ENCODE data around the gene FHL3.

The FHL3 gene

DNA sequence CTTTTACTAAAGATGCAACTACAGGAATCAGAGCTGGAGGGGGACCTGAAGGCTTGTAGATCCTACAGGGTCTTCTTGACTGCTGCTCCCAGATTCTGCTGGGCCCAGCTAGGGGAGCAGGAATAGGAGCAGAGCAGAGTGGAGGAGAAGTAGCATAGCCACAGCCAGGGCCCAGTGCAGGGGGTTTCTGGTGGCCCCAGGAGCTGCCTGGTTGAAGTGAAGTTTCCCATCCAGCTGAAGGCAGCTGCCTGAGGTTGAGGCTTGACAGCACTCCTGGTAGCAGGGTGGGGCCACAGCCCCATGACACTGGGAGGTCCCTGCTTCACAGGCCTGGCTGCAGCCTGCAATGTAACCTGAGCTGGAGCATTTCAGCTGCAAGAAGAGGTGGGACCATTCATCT is 56.5 kb downstream of the FHL3 start:
- H3K27ac ChIP-seq, result no peak overlapping the region
- TF ChIP-seq, protein P1, sequence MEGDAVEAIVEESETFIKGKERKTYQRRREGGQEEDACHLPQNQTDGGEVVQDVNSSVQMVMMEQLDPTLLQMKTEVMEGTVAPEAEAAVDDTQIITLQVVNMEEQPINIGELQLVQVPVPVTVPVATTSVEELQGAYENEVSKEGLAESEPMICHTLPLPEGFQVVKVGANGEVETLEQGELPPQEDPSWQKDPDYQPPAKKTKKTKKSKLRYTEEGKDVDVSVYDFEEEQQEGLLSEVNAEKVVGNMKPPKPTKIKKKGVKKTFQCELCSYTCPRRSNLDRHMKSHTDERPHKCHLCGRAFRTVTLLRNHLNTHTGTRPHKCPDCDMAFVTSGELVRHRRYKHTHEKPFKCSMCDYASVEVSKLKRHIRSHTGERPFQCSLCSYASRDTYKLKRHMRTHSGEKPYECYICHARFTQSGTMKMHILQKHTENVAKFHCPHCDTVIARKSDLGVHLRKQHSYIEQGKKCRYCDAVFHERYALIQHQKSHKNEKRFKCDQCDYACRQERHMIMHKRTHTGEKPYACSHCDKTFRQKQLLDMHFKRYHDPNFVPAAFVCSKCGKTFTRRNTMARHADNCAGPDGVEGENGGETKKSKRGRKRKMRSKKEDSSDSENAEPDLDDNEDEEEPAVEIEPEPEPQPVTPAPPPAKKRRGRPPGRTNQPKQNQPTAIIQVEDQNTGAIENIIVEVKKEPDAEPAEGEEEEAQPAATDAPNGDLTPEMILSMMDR (conservative IDR thresholded peaks at IDR 0.05), result no peak

DNA sequence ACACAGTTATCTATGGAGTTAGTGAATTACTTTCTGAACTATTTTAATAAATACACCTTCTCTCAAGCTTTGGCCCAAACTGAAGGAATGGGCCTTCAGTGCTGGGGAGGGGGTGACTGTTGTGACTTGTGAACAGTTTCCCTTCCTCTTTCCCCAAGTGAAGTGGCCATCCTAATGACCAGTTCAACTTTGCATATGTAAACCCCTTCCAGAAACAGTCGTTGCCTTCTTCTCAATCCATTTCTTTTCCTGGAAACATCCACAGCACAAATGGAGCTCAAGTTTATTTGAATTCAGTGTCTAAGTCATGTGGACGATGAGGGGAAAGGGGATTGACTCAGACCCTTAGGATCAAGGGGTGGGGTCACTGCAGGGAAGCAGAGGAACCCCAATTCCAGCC is 57.1 kb downstream of the FHL3 start:
- H3K27ac ChIP-seq, result no peak overlapping the region
- TF ChIP-seq, protein P1 (conservative IDR thresholded peaks at IDR 0.05), result no peak

DNA sequence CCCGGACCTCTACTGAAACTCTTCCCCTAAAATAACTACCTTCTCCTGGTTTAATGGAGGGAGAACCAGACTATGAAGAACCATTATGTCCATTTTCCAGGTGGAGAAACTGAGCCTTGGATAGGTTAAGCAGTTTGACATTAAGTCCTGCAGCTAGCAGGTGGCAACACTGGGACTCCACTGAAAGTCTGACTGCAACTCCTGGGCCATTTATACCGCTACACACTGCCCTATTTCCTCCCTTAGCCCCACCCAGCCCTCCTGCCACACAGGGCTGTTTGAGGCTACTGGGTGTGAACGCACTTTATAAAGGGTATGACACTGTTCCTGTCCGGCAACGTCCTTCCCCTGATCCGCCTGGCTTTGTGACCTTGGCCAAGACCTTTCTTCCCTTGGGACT is 58.0 kb downstream of the FHL3 start:
- no peak overlapping the region for H3K27ac ChIP-seq
- TF ChIP-seq, protein P1 (conservative IDR thresholded peaks at IDR 0.05), result no peak
